Measurements from ENCODE around the gene IFNGR1.
"Not testable (repeated sequence)": the region's sequence is repeated elsewhere in the genome, so short reads cannot be mapped to it uniquely, and the experiment has no call there.

IFNGR1 gene

DNA sequence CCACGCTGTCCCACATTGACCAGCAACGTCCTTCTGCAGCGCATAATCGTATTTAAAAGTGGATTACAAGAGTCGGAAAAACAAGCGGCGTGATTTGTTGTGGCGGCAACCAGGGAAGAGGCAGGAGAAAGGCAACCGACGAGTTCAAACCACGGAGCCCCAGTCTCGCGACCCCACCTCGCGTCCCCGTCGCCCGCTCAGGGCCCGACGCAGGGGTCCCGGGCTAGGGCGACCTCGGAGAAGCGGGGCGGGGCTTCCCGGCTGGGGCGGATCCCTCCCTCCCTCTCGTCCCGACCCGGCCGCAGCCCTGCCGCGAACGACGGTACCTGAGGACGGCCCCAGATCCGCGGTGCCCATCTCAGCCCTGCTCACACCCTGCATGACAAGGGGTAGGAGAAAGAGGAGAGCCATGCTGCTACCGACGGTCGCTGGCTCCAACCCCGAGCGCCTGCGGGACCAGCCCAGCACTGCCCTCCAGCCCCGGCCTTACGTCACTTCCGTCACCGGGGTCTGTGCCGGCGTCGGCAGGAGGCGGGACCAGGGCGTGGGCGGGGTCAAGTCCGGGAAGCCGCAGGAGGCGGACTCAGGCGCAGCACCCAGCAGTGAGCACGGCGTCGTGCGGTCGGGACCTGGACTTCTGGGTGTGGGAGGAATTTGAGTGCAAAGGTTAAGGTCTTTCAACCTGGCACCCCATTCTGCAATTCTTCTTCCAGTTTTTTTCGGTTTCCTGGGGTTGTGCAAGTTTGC is at the start of gene IFNGR1:
TSS of gene IFNGR1 (minus strand) at position 469 of the 747 bp plus-strand sequence. CDS start at position 411, 58 bp downstream.
- Histone ChIP-seq H3K27me3 (ENCODE audit: insufficient read depth, low read length) (no peaks in the 10 kb centered on the region), H2AFZ (ENCODE audit: low read depth, low read length) (peak within 1 kb of the TSS; percentile 98), H3K36me3 (ENCODE audit: insufficient read depth, low read length) (no peaks in the 10 kb centered on the region), H3K4me1 (ENCODE audit: insufficient read depth, low read length) (peaks cover 20% of the 10 kb centered on the region), H3K9me3 (ENCODE audit: low read length) (no peaks in the 10 kb centered on the region), H3K4me3 (ENCODE audit: low read length) (peak within 1 kb of the TSS; percentile 71)

DNA sequence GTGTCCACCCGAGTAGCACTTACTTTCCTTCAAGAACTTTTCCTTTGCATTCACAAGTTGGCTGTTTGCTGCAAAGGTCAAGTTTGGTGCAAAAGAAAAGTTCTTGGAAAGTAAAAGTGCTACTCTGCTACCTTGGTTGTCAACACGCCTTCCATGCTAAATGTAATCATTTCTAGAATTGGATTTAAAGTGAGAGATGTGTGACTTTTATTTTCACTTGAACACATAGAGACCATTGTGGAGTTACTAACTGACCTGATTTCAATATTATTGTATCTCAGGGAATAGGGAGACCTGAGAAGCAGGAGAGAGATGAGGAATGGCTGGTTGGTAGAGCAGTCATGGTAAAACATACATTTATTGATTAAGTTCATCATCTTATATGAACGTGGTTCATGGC is 49.7 kb upstream of the IFNGR1 start:
- Histone ChIP-seq H3K27me3 (ENCODE audit: insufficient read depth, low read length) (peaks cover 2% of the 10 kb centered on the region), H3K9me3 (ENCODE audit: low read length) (no peaks in the 10 kb centered on the region), H2AFZ (ENCODE audit: low read depth, low read length) (no peak overlapping the region), H3K4me3 (ENCODE audit: low read length) (no peak overlapping the region), H3K4me1 (ENCODE audit: insufficient read depth, low read length) (no peaks in the 10 kb centered on the region), H3K36me3 (ENCODE audit: insufficient read depth, low read length) (no peaks in the 10 kb centered on the region)

DNA sequence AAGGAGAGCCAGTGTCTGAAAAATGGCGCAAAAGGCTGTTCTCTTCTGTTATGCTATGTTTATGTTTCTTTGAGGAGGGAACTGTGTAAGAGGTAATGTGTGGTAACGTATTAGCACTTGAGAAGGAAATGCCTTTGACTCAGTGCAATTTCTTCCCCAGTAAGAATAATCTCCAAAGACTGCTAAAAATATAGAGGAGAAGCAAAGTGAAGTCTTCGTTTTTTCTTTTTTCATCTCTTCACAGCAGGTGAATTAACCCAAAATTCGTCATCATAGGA is 47.1 kb upstream of the IFNGR1 start:
- H2AFZ ChIP-seq (ENCODE audit: low read depth, low read length), result no peak overlapping the region
- H3K4me3 ChIP-seq (ENCODE audit: low read length), result no peak overlapping the region
- H3K9me3 ChIP-seq (ENCODE audit: low read length), result no peaks in the 10 kb centered on the region
- no peaks in the 10 kb centered on the region for H3K36me3 ChIP-seq (ENCODE audit: insufficient read depth, low read length)
- no peaks in the 10 kb centered on the region for H3K4me1 ChIP-seq (ENCODE audit: insufficient read depth, low read length)
- H3K27me3 ChIP-seq (ENCODE audit: insufficient read depth, low read length), result no peaks in the 10 kb centered on the region

DNA sequence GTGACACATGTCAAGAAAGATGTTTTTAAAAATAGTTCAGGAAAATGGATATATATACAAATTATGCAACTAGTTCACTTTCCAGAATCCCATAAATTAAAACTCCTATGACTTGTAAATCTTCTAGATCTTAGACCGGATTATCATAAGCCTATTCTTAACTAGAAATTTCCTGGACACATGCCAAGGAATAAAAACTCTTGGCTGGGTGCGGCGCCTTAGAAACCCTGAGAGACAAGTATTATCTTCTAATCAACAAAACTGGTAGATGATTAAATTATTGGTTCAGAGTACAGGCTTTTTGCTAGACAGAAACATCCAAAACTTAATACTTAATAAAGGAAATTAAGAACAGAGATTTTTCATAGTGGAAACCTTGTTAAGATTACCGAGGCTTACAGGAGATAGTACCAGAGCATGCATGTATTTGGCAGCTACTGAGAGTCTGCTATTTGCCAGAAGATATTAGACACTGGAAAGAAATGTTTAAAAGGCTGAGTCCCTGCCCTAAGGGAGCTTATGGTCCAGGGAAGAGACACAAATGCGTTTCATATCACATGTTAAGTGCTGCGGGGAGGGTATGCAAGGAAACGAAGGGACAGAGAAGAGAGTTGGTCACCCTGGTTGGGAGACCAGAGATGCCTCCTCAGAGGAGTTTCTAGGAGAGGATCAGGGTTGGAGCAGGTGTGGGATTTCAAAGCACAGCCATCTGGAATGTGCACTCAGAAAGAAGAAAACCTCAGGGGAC is 46.5 kb upstream of the IFNGR1 start:
- H3K27me3 ChIP-seq (ENCODE audit: insufficient read depth, low read length), result no peaks in the 10 kb centered on the region
- no peaks in the 10 kb centered on the region for H3K36me3 ChIP-seq (ENCODE audit: insufficient read depth, low read length)
- H2AFZ ChIP-seq (ENCODE audit: low read depth, low read length), result no peak overlapping the region
- no peaks in the 10 kb centered on the region for H3K4me1 ChIP-seq (ENCODE audit: insufficient read depth, low read length)
- no peaks in the 10 kb centered on the region for H3K9me3 ChIP-seq (ENCODE audit: low read length)
- no peak overlapping the region for H3K4me3 ChIP-seq (ENCODE audit: low read length)

DNA sequence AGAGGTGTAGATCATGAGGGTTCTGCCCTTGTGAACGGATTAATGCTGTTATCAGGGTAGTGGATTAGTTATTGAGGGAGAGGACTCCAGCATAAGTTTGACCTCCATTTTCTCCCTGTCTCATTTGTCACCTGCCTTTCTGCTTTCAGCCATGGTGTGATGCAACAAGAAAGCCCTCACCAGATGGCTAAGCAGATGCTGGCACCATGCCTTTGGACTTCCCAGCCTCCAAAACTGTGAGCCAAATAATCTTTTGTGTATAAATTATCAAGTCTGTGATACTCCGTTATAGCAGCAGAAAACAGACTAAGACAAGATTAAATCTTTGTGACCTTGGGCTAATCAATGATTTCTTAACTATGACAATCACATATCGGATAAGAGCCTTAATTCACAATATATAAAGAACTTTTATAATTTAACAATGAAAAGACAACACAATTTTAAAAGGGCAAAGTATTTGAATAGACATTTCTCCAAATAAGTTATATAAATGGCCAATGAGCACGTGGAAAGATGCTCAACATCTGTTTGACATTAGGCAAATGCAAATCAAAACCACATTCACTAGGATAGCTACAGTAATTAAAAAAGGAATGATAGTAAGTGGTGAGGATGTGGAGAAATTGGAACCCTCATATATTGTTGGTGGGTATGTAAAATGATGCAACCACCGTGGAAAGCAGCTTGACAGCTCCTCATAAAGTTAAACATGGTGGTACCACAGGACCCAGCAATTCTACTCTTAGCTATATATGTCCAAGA is 45.3 kb upstream of the IFNGR1 start:
- Histone ChIP-seq H3K36me3 (ENCODE audit: insufficient read depth, low read length) (no peaks in the 10 kb centered on the region), H3K27me3 (ENCODE audit: insufficient read depth, low read length) (no peaks in the 10 kb centered on the region), H3K4me3 (ENCODE audit: low read length) (no peak overlapping the region), H2AFZ (ENCODE audit: low read depth, low read length) (no peak overlapping the region), H3K4me1 (ENCODE audit: insufficient read depth, low read length) (no peaks in the 10 kb centered on the region), H3K9me3 (ENCODE audit: low read length) (no peaks in the 10 kb centered on the region)

DNA sequence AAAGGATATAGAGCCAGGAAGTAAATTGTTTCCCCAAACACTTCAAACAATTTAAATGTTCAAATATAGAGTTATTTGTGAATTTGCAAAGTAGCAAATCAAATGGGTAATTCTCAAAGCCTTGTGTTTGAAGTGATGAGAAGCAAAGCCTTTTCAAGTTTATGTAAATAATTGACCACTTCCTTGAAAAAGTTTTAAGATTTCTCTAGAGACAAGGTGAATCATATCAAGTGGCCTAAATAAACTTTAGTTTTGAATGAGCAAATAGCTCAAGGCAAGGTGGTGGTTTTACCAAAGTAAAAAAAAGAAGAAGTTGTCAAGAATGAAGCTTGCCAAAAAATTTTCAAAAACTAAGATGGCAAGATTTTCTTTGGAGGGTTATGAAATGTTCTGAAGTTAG is 42.6 kb upstream of the IFNGR1 start:
- Histone ChIP-seq H3K4me3 (ENCODE audit: low read length) (no peak overlapping the region), H3K27me3 (ENCODE audit: insufficient read depth, low read length) (no peaks in the 10 kb centered on the region), H3K9me3 (ENCODE audit: low read length) (no peaks in the 10 kb centered on the region), H3K4me1 (ENCODE audit: insufficient read depth, low read length) (no peaks in the 10 kb centered on the region), H3K36me3 (ENCODE audit: insufficient read depth, low read length) (no peaks in the 10 kb centered on the region), H2AFZ (ENCODE audit: low read depth, low read length) (no peak overlapping the region)

DNA sequence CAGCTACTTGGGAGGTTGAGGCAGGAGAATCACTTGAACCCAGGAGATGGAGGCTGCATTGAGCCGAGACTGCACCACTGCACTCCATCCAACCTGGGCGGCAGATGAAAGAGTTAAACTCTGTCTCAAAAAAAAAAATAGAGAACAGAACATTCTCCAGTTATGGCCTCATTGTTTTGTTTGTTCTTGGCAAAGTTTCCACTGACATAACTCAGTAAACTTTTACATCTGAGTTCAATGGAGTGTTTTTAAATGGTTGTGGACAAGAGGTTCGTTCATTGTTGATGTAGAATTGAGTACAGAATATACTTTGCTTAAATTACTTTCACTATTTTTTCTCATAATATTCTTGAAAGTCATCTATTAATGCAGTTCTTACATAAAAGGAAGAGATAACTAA is 42.2 kb upstream of the IFNGR1 start:
- no peak overlapping the region for H3K4me3 ChIP-seq (ENCODE audit: low read length)

DNA sequence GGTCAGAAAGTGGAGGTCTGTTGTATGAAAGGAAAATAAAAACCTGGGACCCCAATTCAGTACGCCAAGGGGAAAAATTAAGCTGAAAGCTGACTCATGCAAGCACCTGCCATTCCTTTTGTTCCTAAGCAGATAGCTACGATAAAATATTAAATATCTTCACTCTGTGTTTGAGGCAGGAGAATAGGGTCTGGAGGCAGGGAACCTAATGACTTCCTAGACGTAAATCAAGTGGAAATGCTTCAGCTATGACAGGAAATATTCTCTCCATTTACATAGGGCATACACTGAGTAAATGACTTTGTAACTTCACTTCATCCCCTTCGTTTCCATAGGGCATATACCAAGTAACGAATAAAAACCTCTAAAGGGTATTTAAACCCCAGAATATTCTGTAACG is 41.0 kb upstream of the IFNGR1 start:
- no peaks in the 10 kb centered on the region for H3K9me3 ChIP-seq (ENCODE audit: low read length)
- H3K4me3 ChIP-seq (ENCODE audit: low read length), result no peak overlapping the region
- no peaks in the 10 kb centered on the region for H3K27me3 ChIP-seq (ENCODE audit: insufficient read depth, low read length)
- no peak overlapping the region for H2AFZ ChIP-seq (ENCODE audit: low read depth, low read length)
- no peaks in the 10 kb centered on the region for H3K4me1 ChIP-seq (ENCODE audit: insufficient read depth, low read length)
- H3K36me3 ChIP-seq (ENCODE audit: insufficient read depth, low read length), result no peaks in the 10 kb centered on the region

More for the DNA sequence above, 42.2 kb upstream of the IFNGR1 start:
- Histone ChIP-seq H3K4me1 (ENCODE audit: insufficient read depth, low read length) (no peaks in the 10 kb centered on the region), H2AFZ (ENCODE audit: low read depth, low read length) (no peak overlapping the region), H3K9me3 (ENCODE audit: low read length) (no peaks in the 10 kb centered on the region), H3K27me3 (ENCODE audit: insufficient read depth, low read length) (no peaks in the 10 kb centered on the region), H3K36me3 (ENCODE audit: insufficient read depth, low read length) (no peaks in the 10 kb centered on the region)

DNA sequence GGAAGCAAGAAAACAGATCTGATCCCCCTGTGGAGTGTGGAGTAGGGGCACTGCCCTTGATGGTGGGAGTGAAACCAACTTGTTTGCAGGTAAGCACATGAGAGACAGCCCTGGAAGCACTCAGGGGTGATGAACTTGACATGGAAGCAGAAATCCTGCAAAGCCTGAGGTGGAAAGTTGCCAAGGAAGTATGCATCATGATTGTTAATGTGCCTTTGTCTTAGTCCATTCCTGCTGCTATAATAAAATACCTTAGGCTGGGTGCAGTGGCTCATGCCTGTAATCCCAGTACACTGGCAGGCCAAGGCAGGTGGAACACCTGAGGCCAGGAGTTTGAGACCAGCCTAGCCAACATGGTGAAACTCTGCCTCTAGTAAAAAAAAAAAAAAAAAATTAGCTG is 40.2 kb upstream of the IFNGR1 start:
- no peaks in the 10 kb centered on the region for H3K4me1 ChIP-seq (ENCODE audit: insufficient read depth, low read length)
- H3K9me3 ChIP-seq (ENCODE audit: low read length), result no peaks in the 10 kb centered on the region
- no peak overlapping the region for H2AFZ ChIP-seq (ENCODE audit: low read depth, low read length)
- no peaks in the 10 kb centered on the region for H3K27me3 ChIP-seq (ENCODE audit: insufficient read depth, low read length)
- no peak overlapping the region for H3K4me3 ChIP-seq (ENCODE audit: low read length)
- no peaks in the 10 kb centered on the region for H3K36me3 ChIP-seq (ENCODE audit: insufficient read depth, low read length)

DNA sequence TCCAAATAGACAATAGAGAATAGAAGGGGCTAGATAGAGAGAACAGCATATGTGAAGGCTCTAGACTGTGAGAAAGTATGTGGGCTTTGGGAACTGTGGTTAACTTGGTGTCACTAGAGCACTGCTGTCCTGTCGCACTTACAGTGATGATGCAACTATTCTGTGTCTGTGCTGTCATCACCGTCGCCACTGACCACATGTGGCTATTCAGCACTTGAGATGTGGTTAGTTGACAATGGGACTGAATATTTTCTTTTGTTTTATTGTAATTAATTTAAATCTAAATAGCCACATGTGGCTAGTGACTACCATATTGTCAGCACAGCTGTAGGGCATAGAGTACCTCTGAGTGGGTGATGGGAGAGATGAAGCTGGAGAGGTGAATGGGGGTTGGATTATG is 39.0 kb upstream of the IFNGR1 start:
- no peaks in the 10 kb centered on the region for H3K9me3 ChIP-seq (ENCODE audit: low read length)
- no peak overlapping the region for H3K4me3 ChIP-seq (ENCODE audit: low read length)
- no peaks in the 10 kb centered on the region for H3K36me3 ChIP-seq (ENCODE audit: insufficient read depth, low read length)
- H3K27me3 ChIP-seq (ENCODE audit: insufficient read depth, low read length), result no peaks in the 10 kb centered on the region
- no peaks in the 10 kb centered on the region for H3K4me1 ChIP-seq (ENCODE audit: insufficient read depth, low read length)
- no peak overlapping the region for H2AFZ ChIP-seq (ENCODE audit: low read depth, low read length)

DNA sequence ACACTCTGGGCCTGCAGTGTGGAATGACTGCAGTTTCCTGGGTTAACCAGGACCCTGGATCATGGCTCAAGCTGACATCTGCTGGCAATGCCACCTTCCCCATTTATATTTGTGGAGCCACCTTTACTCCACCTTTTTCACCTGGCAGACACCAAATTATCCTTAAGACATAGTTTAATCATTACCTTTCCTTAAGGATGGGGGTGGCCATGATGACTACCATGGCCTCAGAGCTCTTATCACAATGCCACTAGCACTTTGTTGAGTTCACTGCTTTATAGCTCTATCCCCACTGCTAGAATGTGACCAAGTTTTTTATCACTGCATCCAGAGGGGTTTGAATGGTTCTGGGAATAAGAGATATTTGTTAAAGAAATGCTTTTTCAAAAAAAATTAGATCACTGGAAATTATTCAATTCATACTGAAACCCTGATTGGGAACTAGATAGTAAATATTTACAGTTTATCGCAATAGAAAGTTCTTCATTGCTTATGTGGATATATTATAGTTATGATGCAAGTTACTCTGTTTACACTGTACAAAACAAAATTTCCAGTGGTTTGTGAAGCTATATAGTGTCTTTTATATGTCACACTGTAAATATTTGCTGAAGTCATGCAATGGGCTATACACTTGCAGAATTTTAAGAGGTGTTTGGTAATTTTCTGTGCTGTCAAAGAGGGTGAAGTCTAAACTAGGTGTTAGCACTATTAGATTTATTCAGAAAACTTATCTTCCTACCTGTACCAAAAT is 37.3 kb upstream of the IFNGR1 start:
- no peaks in the 10 kb centered on the region for H3K36me3 ChIP-seq (ENCODE audit: insufficient read depth, low read length)
- H3K4me3 ChIP-seq (ENCODE audit: low read length), result no peak overlapping the region
- H3K27me3 ChIP-seq (ENCODE audit: insufficient read depth, low read length), result peaks cover 2% of the 10 kb centered on the region
- H3K9me3 ChIP-seq (ENCODE audit: low read length), result no peaks in the 10 kb centered on the region
- no peak overlapping the region for H2AFZ ChIP-seq (ENCODE audit: low read depth, low read length)
- H3K4me1 ChIP-seq (ENCODE audit: insufficient read depth, low read length), result no peaks in the 10 kb centered on the region

DNA sequence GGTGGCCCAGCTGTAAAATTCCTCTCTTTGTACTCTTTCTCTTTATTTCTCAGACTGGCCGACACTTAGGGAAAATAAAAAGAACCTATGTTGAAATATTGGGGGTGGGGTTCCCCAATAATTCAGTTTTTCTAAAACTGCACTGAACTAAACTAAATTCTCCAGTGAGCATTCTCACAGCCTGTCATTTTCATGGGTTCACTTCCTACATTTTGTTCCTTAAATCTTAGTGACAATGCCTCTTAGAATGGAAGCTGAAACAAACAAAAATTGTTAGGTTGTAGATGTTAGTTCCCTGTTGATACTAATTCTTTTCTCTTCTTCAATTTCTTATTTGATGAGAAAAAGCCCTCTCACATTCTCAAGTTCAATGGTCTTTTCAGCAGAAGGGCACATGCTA is 35.8 kb upstream of the IFNGR1 start:
- no peaks in the 10 kb centered on the region for H3K9me3 ChIP-seq (ENCODE audit: low read length)
- H3K4me3 ChIP-seq (ENCODE audit: low read length), result no peak overlapping the region
- no peaks in the 10 kb centered on the region for H3K36me3 ChIP-seq (ENCODE audit: insufficient read depth, low read length)
- H3K4me1 ChIP-seq (ENCODE audit: insufficient read depth, low read length), result no peaks in the 10 kb centered on the region
- peaks cover 2% of the 10 kb centered on the region for H3K27me3 ChIP-seq (ENCODE audit: insufficient read depth, low read length)
- H2AFZ ChIP-seq (ENCODE audit: low read depth, low read length), result no peak overlapping the region

DNA sequence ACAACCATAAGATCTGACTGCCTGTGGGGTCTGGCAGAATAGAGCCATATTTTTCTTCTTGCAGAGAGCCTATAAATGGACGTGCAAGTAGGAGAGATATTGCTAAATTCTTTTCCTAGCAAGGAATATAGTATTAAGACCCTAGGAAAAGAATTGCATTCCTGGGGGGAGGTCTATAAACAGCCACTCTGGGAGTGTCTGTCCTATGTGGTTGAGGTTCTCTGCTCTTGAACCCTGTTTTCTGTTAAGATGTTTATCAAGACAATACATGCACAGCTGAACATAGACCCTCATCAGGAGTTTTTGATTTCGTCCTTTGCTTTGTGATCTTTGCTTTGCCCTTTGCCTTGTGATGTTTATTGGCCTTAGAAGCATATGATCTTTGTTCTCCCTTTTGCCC is 35.2 kb upstream of the IFNGR1 start:
- H3K27me3 ChIP-seq (ENCODE audit: insufficient read depth, low read length); H2AFZ ChIP-seq (ENCODE audit: low read depth, low read length); H3K4me1 ChIP-seq (ENCODE audit: insufficient read depth, low read length); H3K9me3 ChIP-seq (ENCODE audit: low read length); H3K36me3 ChIP-seq (ENCODE audit: insufficient read depth, low read length); H3K4me3 ChIP-seq (ENCODE audit: low read length): not testable (repeated sequence)
